Left lung (tissue), 10 donors: ENCODE data around the gene SLC25A41. TPM values are rescaled to one million over a fixed set of nuclear protein-coding genes. Genes with fewer than 3 reads are reported as not detected.

Experiments
- ATAC-seq: fragments of 200-7000 bp; cut with Tn5 transposase; one replicate; pipeline ENCODE4 v1.9.1; 2020; ENCODE audit warnings: moderate library complexity
- DNase-seq, 4 donors: peaks; one replicate each; pipeline ENCODE4 v3.0.0-alpha.2; 2013 to 2020
- H3K27ac ChIP-seq, 2 donors: fragments of 200-600 bp; sonication (generic) in 1 of 2; one replicate each; pipeline versions ENCODE4 v1.5.0 to v1.8.0; 2020 to 2021
- H3K27me3 ChIP-seq, 2 donors: fragments of 200-600 bp; sonication (generic) in 1 of 2; one replicate each; pipeline versions ENCODE4 v1.5.0 to v1.8.0; 2020 to 2021
- H3K36me3 ChIP-seq, 2 donors: fragments of 200-600 bp; sonication (generic) in 1 of 2; one replicate each; pipeline versions ENCODE4 v1.5.0 to v1.8.0; 2020 to 2021
- H3K4me1 ChIP-seq, 2 donors: fragments of 200-600 bp; one replicate each; pipeline ENCODE4 v1.8.0; 2021
- H3K4me3 ChIP-seq, 2 donors: fragments of 200-600 bp; sonication (generic) in 1 of 2; one replicate each; pipeline versions ENCODE4 v1.5.0 to v1.8.0; 2020 to 2021; ENCODE audit warnings: mild to moderate bottlenecking in 1 of 2
- H3K9me3 ChIP-seq, 2 donors: fragments of 200-600 bp; sonication (generic) in 1 of 2; one replicate each; pipeline versions ENCODE4 v1.5.0 to v1.8.0; 2020 to 2021
- intact Hi-C, 2 donors: fragments of 100-400 bp; cut with DNase I; formaldehyde crosslinking; loops; one replicate each; pipeline versions ENCODE4 v1.11.2 to v1.14.2; 2022
- polyA plus RNA-seq, 6 donors: library from polyadenylated mRNA; unstranded; fragments of 120-200 nt; gene quantifications; one replicate each; pipeline ENCODE4 v1.2.1, GENCODE V29; 2013; ENCODE audit not compliant: insufficient read length in 6 of 6
- total RNA-seq, 2 donors: library from RNA; stranded (reverse); fragmentation: NEBNext Ultra II Directional; extraction: Animal tissue kit (Norgen Biotek cat#: 25700); gene quantifications; one replicate each; pipeline ENCODE4 v1.2.1, GENCODE V29; 2021
- TF ChIP-seq, protein P1 (sequence below), 2 donors: fragments of 200-600 bp; sonication (generic) in 1 of 2; IDR thresholded peaks; one replicate each; pipeline versions ENCODE4 v1.5.0 to v1.8.0; 2021; ENCODE audit warnings: antibody characterized with exemption in 2 of 2
- donor health status: DM: no; HTN: yes; CAD: no.
- donor health status: DM: no; HTN: no; CAD: no.

Gene SLC25A41
- total and polyA plus RNA-seq, 8 donors: 0.31 to 1.7 (median 0.71) TPM

DNA sequence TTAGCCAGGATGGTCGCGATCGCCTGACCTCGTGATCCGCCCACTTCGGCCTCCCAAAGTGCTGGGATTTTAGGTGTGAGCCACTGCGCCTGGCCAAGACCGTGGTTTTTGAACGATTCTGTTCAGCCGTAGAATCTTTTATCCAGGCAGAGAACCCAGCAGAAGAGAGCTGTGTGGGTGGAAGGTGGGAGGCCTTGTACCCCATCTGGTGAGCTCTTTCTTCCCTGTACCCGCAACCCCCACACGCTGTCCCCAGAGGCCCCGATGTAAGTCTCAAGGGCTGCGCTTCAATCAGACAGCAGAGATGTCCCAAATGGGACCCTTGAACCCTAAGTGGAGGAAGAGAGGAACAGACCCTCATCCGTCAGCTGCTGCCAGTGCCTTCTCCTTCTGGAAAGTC is 22.4 kb upstream of the SLC25A41 start:
- Histone ChIP-seq H3K4me1 (peaks cover 0 to 18% of the 10 kb centered on the region in 2 donors), H3K36me3 (peaks cover 0 to 40% of the 10 kb centered on the region in 2 donors), H3K27ac (no peak overlapping the region), H3K9me3 (peaks cover 0 to 17% of the 10 kb centered on the region in 2 donors), H3K27me3 (peaks cover 0 to 20% of the 10 kb centered on the region in 2 donors), H3K4me3 (no peak overlapping the region)
- intact Hi-C loops: no loop called here
- no peak for DNase-seq
- ATAC-seq: no peak
- TF ChIP-seq, protein P1, sequence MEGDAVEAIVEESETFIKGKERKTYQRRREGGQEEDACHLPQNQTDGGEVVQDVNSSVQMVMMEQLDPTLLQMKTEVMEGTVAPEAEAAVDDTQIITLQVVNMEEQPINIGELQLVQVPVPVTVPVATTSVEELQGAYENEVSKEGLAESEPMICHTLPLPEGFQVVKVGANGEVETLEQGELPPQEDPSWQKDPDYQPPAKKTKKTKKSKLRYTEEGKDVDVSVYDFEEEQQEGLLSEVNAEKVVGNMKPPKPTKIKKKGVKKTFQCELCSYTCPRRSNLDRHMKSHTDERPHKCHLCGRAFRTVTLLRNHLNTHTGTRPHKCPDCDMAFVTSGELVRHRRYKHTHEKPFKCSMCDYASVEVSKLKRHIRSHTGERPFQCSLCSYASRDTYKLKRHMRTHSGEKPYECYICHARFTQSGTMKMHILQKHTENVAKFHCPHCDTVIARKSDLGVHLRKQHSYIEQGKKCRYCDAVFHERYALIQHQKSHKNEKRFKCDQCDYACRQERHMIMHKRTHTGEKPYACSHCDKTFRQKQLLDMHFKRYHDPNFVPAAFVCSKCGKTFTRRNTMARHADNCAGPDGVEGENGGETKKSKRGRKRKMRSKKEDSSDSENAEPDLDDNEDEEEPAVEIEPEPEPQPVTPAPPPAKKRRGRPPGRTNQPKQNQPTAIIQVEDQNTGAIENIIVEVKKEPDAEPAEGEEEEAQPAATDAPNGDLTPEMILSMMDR (IDR thresholded peaks at IDR 0.05): no peak

DNA sequence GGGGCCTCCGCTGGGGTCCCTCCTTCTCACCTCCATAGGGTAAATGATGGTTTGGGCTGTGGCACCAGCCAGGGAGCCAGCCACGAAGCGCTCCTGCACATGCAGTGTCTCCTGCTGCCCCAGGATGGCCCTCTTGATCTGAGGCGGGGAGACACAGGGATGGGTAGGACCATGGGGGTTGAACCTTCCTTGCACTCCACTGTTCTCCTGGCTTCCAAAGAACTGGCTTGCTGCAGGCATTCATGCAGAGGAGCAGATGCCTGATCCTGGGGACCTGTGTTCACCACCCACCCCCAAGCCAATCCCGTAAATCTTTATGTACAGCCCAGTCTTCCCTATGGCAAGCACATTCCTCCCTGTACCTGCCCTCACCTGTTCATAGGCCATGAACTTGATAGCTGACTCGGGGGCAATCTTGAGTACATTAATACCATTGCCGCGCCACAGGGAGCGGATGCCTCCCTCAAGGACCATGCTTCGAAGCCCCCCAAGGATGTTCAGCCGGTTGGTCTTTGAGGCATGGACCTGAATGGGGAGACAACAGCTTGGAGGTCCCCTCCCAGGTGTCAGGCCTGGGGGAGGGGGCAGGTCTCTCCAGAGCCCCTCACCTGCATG is 20.5 kb upstream of the SLC25A41 start:
- ATAC-seq (no peak), DNase-seq (no peak)
- peaks cover 0 to under 1% of the 10 kb centered on the region in 2 donors for H3K4me1 ChIP-seq
- H3K27me3 ChIP-seq: peaks cover 0 to 11% of the 10 kb centered on the region in 2 donors
- no peak overlapping the region for H3K4me3 ChIP-seq
- intact Hi-C loops: no loop called here
- H3K36me3 ChIP-seq: peaks cover 0 to 40% of the 10 kb centered on the region in 2 donors
- H3K27ac ChIP-seq: no peak overlapping the region
- TF ChIP-seq, protein P1 (IDR thresholded peaks at IDR 0.05): no peak
- peaks cover 0 to 17% of the 10 kb centered on the region in 2 donors for H3K9me3 ChIP-seq

DNA sequence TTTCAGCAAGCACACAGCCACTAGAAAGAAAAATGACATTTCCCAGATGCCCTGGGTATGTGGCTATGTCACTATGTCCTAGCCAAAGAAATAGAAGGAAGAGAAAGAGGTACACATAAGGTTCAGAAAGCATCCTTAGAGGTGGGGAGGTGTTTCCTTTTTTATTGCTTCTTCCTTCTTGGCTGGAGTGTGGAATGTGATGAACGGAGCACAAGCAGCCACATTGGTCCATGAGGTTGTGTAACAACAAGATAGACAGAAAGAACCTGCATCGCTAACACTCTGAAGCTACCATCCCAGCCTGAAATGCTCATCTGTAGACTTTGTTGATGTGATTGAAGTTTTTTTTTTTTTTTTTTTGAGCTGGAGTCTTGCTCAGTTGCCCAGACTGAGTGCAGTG is 19.3 kb upstream of the SLC25A41 start:
- DNase-seq (no peak), ATAC-seq (no peak)
- Histone ChIP-seq H3K4me1 (no peaks in the 10 kb centered on the region), H3K9me3 (peaks cover 0 to 17% of the 10 kb centered on the region in 2 donors), H3K27ac (no peak overlapping the region), H3K36me3 (peaks cover 0 to 40% of the 10 kb centered on the region in 2 donors), H3K4me3 (no peak overlapping the region), H3K27me3 (peaks cover 0 to 2% of the 10 kb centered on the region in 2 donors)
- TF ChIP-seq, protein P1 (IDR thresholded peaks at IDR 0.05): no peak
- intact Hi-C loops: no loop called here

DNA sequence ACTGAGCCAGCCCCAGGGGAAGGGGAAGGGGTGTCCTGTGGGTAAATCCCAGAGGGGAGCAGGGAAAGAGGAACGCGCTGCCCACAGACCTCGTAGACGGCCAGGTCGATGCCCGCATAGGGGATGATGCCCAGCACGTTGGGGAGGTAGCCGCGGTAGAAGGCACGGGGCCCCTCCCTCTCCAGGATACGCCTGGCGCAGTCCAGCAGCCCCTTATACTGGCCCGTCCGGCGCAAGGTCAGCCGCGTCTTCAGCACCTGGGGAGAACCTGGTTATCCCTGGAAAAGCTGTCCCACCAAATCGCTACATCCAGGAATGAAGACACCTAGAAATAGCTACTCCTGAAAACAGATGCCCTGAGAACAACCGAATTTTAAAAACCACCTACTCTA is 18.7 kb upstream of the SLC25A41 start:
- ATAC-seq (no peak), DNase-seq (no peak)
- Histone ChIP-seq H3K27ac (no peak overlapping the region), H3K4me3 (no peak overlapping the region), H3K27me3 (no peaks in the 10 kb centered on the region), H3K36me3 (peaks cover 0 to 40% of the 10 kb centered on the region in 2 donors), H3K4me1 (no peaks in the 10 kb centered on the region), H3K9me3 (peaks cover 0 to 17% of the 10 kb centered on the region in 2 donors)
- TF ChIP-seq, protein P1 (IDR thresholded peaks at IDR 0.05): no peak
- intact Hi-C loops: no loop called here

DNA sequence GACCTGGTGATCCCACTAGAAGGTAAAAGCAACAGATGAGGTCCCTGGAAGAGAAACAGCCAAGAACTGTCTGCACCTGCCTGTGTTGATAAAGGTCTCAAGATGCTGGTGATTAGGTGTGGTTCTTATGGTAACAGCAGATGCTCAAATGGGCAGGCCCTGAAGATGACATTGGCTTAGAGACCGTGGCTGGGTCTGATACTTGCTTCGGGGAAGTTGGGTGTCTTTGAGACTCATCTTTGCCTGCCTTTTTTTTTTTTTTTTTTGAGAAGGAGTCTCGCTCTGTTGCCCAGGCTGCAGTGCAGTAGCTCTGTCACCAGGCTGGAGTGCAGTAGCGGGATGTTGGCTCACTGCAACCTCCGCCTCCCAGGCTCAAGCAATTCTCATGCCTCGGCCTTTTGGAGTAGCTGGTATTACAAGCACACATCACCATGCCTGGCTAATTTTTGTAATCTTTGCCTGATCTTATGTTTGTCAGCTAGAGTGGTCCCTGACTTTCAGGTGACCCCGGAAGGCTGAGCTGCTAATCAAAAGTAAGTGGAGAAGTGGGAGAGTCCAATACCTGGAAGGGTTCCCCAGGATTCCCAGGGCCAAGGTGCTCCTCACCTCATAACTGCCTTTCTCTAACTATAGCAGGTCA is 18.1 kb upstream of the SLC25A41 start:
- no peak for ATAC-seq
- Histone ChIP-seq H3K27me3 (no peaks in the 10 kb centered on the region), H3K4me3 (no peak overlapping the region), H3K9me3 (peaks cover 0 to 17% of the 10 kb centered on the region in 2 donors), H3K36me3 (peaks cover 0 to 40% of the 10 kb centered on the region in 2 donors), H3K27ac (no peak overlapping the region), H3K4me1 (no peaks in the 10 kb centered on the region)
- TF ChIP-seq, protein P1 (IDR thresholded peaks at IDR 0.05): no peak
- intact Hi-C loops: no loop called here
- no peak for DNase-seq
